HG03025 (cell line): ENCODE measurements around the gene CEP68.

Experiments
- ATAC-seq: cut with Tn5 transposase; IDR thresholded peaks from one replicate; pipeline ENCODE4 v1.9.1; 2021; ENCODE audit warnings: mild to moderate bottlenecking, moderate library complexity; ENCODE audit not compliant: unreplicated experiment, low FRiP score

The CEP68 gene

DNA sequence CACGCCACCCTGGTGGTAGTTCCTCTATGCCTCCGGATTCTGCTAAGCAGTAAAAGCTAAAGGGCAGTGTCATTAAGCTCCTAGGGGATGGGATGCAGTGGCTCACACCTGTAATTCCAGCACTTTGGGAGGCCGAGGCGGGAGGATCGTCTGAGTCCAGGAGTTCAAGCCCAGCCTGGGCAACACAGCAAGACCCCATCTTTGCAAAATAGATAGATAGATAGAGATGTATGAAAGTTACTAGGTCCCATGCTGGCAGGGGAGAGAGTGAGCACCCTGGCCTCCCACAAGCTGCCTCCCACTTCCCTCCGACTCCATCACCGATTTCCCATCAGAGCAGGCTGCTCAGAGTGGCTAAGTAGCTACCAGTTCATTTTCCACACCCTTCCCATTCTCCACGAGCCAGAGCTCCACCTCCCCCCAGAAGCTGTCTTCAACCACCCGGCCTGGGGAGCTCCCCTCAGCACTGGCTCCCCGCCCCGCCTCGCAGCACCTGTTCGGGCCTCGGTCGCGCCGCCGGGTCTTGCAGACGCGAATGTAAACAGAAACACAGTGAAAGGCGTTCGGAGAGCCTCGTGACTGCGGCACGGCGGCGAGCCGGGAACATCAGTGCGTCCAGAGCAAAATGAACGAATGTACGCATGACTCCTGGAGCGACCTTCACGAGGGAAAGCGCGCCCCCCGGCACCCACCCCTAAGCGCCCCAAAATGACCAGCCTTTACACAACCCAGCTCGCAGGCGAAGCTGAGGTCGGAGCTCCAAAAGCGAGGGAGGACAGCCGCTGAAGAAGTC lies 598 bp upstream of the CEP68 start:
- peak; percentile 36 for ATAC-seq

DNA sequence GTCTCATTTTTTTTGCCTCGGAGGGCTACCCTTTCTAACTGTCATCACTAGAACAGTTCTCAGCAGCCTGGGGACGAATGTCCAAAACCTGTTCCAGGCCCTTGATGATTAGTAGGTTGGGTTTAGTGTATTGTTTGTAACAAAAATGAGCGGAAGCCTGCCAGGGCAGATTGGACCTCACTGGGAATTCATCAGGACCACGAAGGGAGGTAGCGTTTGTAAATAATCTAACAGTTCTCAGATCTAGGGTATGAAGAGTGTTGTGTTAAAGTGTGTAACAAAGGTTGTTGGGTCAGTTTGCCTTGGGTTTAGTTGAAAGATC lies 799 bp downstream of the CEP68 start:
- no peak for ATAC-seq

- no peak for ATAC-seq
Observed at GRCh38 chr2:65057391-65058052, 1.3 kb downstream of the CEP68 start.

DNA sequence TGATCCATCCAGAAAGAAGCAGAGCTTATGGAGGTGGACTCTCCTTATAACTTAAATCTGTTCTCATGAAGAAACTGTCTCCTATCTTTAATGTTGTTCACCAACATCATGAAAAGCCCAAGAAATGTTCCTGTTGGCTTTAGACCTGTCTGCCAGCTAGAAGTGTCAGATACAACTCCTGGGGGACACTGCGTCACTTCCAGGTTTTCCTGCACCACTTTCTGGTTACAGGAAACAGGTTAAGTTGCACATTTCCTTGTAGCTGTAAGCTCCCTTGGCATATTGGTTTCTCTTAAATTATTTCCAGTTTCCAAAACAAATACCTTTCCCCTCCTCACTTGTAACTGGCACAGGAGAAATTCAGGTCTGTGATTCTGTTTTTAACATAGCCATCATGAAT lies 2.9 kb downstream of the CEP68 start:
- no peak for ATAC-seq

DNA sequence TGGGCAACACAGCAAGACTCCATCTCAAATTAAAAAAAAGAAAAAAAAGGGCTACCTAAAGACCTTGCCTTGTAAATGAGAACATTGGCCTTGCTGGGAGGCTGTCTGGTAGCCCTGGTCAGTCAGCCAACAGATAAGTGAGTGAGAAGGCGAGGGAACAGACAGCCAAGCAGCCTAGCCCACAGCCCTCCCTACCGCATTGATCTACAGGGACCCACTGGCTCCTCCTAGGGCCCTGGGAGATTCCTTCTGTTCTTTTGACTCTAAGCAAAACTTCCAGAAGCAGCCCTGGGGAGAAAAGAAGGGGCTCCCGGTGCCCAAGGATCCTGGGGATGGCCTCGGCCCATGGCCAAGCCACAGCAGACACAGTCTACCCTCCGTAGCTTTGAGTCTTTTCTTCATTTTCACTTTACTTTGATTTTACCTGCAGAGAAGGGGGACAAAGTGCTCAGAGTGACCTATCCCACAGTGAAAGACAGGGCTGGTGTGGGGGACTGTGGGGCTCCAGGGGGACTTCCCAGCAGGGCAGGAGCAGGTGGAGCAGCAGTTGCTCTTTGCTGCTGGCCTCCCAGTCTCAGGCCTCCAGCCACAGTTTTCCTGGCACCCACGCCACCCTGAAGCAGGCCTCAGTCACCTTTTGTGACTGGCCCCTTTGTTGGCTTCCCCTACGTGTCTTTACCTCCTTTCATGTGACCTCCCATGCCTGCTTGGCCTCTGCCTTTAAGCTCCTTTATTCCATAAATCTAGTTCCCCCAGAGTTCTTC lies 5.1 kb downstream of the CEP68 start:
- ATAC-seq, result no peak

- ATAC-seq, result no peak
Observed at GRCh38 chr2:65061910-65062339, 5.7 kb downstream of the CEP68 start.

DNA sequence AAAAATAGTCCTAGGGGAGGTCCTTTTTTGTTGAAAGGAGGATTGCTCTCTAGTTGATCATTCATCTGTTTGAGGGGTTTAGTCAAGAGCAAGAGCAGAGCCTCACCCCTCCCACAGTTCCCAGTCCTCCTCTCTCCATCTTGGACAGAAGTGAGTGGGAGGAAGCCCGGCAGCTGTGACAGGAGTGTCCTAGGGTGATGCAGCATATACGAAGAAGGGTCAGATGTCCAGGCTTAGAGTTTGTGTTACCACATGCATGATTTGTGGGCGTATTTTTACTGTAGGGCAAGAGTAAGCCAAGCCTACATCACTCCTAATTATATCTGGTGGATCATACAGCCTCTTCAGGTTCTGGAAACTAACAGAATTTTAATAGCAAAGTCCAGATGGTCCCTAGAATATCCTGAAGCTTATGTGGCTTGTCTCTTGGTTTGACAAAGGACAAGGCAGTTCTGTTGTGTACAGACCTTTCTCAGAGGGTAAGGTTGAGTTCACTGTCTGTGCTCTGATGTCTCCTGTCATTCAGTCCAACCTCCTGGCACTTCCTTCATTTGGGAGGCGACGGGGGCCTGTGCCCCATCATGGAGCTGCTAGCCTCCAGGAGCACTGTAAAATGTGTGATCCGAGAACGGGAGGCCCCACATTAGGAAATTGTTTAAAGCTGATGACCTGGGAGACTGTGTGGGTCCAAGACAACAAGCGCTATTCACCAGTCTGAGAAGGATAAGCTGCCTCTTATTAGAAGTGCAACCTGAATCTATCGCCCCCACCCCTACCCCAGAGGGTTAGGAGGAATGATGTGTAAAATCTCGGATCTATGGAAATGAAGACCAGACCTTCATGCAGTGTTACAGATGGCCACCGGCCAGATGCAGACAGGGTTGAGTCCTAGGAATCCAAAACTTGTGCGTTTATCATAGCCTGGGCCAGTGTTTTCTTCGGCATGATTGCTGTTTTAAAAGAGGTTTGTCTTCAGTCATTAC lies 6.9 kb downstream of the CEP68 start:
- ATAC-seq, result no peak

- no peak for ATAC-seq
Observed at GRCh38 chr2:65064728-65065552, 8.7 kb downstream of the CEP68 start.

- no peak for ATAC-seq
Observed at GRCh38 chr2:65067806-65068553, 11.8 kb downstream of the CEP68 start.

DNA sequence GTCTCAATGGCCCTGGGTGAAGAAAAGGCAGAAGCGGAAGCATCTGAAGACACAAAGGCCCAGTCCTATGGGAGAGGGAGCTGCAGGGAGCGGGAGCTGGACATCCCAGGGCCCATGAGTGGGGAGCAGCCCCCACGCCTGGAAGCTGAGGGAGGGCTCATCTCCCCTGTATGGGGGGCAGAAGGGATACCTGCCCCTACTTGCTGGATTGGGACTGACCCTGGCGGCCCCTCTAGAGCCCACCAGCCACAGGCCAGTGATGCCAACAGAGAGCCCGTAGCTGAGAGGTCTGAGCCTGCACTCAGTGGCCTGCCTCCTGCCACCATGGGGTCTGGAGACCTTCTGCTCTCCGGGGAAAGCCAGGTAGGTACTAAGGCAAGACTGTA lies 13.2 kb downstream of the CEP68 start:
- no peak for ATAC-seq

- ATAC-seq, result no peak
Observed at GRCh38 chr2:65070172-65070830, 14.1 kb downstream of the CEP68 start.

- ATAC-seq, result no peak
Observed at GRCh38 chr2:65070856-65071255, 14.6 kb downstream of the CEP68 start.

DNA sequence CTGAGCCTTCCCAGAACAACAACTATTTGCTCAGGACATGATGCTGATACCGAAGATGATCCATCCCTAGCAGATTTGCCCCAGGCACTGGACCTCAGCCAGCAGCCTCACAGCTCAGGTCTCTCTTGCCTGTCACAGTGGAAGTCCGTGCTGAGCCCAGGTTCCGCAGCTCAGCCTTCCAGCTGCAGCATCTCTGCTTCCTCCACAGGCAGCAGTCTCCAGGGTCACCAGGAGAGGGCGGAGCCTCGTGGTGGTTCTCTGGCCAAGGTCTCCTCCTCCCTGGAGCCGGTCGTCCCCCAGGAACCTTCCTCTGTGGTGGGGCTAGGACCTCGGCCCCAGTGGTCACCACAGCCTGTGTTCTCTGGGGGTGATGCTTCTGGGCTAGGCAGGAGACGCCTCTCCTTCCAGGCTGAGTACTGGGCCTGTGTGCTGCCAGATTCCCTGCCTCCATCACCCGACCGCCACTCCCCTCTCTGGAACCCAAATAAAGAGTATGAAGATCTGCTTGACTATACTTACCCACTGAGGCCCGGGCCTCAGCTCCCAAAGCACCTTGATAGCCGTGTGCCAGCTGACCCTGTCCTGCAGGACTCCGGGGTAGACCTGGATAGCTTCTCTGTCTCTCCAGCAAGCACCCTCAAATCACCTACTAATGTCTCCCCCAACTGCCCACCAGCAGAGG lies 15.4 kb downstream of the CEP68 start:
- ATAC-seq, result no peak

DNA sequence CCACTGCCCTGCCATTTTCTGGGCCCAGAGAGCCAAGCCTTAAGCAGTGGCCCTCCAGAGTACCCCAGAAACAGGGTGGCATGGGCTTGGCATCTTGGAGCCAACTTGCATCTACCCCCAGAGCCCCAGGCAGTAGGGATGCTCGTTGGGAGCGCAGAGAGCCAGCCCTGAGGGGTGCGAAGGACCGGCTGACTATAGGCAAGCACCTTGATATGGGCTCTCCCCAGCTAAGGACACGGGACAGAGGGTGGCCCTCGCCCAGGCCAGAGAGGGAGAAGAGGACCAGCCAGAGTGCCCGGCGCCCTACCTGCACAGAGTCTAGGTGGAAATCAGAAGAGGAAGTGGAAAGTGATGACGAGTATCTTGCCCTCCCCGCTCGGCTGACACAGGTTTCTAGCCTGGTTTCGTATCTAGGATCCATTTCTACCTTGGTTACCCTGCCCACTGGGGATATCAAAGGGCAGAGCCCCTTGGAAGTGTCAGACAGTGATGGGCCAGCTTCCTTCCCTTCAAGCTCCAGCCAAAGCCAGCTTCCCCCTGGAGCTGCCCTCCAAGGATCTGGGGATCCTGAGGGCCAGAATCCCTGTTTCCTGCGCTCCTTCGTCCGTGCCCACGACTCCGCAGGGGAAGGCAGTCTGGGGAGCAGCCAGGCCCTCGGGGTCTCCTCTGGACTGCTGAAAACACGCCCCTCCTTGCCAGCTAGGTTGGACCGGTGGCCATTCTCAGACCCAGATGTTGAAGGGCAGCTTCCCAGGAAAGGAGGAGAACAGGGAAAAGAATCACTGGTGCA lies 16.2 kb downstream of the CEP68 start:
- no peak for ATAC-seq

- ATAC-seq, result no peak
Observed at GRCh38 chr2:65073879-65074565, 17.8 kb downstream of the CEP68 start.

- ATAC-seq, result no peak
Observed at GRCh38 chr2:65075176-65075575, 19.0 kb downstream of the CEP68 start.
